GM18870 (cell line): ENCODE measurements around the gene NLGN2.

Source experiments
- ATAC-seq: cut with Tn5 transposase; IDR thresholded peaks from one replicate; pipeline ENCODE4 v1.9.1; 2021; ENCODE audit warnings: moderate library complexity; ENCODE audit not compliant: unreplicated experiment

The NLGN2 gene

DNA sequence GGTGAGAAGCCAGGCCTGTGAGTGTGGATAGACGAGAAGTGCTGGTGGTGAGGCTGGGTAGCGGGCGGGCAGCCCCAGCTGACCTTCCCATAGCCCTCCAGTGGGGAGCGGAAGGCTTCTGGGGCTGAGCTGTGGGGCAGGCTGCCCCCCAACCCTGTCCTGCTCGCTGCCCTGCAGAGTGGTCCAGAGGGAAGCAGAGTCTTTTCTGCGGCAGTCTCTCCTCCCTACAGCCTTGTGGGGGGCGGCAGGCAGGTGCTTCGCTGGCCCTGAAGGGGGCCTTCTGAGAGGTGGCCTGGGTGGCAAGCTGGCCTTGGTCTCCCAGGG is 3.7 kb downstream of the NLGN2 start:
- no peak for ATAC-seq

DNA sequence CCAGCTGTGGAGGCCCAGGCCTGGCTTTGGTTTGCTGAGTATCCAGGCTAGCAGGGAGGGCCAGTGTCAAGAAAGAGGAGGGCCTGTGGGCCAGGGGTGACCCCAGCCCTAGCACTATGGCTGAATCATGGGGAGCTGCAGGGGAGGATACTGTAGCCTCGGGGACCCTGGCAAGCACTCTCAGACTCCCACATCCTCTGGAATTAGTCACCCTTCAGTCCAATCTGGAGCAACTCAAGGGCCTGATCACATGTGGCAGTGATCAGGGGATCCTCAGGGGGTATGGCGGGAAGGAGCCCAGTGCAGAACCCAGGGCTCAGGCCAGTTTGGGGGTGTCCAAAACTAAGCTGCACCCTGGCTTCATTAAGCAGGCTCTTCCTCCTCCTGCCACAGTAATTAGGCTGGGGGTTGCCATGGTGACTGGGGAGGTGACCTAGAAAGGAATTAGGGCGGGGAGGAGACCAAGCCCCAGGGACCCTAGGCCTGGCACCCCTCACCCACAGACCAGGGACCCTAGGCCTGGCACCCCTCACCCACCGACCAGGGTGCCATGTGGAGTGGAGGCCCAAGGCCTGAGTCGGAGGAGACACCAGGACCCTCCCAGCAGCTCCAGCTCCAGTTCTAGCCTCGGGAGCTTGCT is 5.8 kb downstream of the NLGN2 start:
- no peak for ATAC-seq

DNA sequence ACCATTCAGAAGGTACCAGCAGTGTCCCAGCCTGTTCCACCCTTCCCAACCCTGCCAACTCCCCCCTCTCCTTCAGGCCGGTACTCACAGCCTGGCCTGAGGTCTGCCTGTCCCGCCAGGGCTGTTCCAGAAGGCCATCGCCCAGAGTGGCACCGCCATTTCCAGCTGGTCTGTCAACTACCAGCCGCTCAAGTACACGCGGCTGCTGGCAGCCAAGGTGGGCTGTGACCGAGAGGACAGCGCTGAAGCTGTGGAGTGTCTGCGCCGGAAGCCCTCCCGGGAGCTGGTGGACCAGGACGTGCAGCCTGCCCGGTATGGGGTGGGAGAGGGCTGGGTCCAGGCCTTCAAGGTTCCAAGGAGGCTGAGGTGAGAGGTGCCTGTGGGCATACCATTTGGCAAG is 7.2 kb downstream of the NLGN2 start:
- no peak for ATAC-seq

DNA sequence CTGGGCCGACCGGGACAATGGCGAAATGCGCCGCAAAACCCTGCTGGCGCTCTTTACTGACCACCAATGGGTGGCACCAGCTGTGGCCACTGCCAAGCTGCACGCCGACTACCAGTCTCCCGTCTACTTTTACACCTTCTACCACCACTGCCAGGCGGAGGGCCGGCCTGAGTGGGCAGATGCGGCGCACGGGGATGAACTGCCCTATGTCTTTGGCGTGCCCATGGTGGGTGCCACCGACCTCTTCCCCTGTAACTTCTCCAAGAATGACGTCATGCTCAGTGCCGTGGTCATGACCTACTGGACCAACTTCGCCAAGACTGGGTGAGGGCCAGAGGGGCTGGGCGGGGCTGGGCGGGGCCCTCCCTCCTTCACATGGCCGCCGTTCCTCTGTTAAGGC is 8.1 kb downstream of the NLGN2 start:
- ATAC-seq = no peak

DNA sequence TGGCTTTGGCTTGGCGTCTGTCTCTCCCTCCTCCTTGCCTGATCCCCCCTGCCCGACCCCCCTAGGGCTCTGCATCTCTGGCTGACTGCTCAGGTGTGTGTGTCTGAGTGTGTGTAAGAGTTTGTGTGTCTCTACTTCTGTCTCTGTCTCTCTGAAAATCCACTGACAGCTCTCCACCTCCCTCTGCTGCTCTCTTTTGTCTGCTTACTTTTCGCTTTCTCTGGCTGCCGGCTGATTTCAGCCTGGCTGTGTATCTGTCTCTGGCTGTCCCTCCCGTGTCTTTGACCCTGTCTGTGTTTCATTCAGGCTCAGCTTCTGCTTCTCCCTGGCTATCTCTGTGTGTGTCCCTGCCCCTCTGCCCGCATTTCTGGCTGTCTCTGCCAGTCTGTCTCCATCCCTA is 8.7 kb downstream of the NLGN2 start:
- no peak for ATAC-seq

DNA sequence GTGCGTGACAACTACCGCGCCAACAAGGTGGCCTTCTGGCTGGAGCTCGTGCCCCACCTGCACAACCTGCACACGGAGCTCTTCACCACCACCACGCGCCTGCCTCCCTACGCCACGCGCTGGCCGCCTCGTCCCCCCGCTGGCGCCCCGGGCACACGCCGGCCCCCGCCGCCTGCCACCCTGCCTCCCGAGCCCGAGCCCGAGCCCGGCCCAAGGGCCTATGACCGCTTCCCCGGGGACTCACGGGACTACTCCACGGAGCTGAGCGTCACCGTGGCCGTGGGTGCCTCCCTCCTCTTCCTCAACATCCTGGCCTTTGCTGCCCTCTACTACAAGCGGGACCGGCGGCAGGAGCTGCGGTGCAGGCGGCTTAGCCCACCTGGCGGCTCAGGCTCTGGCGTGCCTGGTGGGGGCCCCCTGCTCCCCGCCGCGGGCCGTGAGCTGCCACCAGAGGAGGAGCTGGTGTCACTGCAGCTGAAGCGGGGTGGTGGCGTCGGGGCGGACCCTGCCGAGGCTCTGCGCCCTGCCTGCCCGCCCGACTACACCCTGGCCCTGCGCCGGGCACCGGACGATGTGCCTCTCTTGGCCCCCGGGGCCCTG is 9.5 kb downstream of the NLGN2 start:
- ATAC-seq = no peak

DNA sequence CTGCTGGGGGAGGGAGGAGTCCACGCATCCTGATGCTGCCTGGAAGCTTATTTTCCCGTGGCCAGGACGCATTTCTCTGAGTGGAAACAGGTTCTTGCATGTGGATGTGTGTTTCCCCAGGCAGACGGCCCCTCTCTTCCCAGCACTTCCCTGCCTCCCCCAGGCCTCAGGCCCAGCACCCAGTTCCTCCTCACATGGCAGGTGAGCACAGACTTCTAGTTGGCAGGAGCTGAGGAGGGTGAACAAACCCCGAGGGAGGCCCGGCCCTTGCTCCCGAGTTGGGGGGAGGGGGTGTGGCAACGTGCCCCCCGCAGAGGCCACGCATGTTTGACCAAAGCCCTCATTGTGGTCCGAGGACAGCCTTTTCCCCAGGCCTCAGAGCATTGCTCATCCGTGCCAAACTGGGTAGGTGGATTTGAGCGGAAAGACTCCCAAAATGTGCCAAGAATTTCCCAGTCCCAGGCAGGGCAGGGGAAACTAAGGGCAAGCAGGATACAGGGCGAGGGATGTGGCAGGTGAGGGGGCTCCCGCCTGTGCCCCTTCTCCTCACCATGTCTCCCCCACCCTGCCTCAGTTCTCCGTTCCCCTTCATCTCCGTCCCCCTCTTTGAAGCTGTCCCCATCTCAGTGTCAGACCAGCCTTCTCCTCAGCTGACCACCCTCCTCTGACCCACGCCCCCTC is 11.0 kb downstream of the NLGN2 start:
- no peak for ATAC-seq

DNA sequence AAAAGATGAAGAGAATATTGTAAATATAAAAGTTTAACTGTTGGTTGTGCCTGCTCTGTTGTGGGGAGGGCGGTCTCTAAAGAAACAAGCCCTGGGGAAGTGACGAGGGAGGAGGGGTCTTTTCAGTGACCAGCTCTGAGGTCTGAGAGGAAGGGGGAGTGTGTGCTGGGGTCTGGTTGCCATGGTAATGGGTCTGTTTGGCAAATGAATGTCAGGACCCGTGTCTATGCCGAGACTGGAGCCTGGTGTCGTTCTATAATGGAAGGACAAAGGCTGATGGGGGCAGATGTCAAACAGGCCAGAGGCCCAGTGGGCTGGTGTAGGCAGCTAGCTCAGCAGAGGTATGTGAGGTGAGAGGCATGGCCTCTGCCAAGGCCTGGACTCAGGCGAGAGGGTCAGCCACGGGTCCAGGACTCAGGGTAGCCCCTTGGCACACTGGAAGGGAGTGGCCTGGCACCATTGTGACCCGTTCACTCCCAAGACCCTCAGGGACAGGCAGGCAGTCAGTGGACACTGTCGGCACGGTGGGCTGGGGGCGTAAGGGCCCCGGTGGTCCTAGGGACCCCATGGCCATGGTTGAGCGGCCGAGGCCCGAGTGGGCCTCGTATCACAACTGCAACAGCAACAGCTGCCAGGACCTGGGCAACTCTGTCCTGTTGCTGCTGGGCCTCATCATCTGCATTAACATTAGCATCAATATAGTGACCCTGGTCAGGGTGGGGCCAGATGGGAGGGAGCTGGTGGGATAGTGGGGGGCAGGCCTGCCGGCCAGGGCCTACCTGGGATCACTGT is 12.4 kb downstream of the NLGN2 start, which contains the start of gene SPEM1:
Gene SPEM1, plus strand, starts transcription at position 506 of the 792 bp plus-strand sequence. Its CDS starts 61 bp downstream, at position 567.
- no peak for ATAC-seq

DNA sequence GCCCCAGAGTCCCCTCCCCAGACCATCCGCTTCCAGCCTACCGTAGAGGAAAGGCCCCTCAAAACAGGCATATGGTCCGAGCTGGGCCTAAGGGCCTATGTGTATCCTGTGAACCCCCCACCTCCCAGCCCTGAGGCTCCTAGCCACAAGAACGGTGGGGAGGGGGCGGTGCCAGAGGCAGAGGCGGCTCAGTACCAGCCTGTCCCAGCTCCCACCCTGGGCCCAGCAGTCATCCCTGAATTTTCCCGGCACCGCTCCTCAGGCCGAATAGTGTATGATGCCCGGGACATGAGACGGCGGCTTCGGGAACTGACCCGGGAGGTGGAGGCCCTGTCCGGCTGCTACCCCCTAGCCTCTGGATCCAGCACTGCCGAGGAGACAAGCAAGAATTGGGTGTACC is 13.5 kb downstream of the NLGN2 start:
- no peak for ATAC-seq

DNA sequence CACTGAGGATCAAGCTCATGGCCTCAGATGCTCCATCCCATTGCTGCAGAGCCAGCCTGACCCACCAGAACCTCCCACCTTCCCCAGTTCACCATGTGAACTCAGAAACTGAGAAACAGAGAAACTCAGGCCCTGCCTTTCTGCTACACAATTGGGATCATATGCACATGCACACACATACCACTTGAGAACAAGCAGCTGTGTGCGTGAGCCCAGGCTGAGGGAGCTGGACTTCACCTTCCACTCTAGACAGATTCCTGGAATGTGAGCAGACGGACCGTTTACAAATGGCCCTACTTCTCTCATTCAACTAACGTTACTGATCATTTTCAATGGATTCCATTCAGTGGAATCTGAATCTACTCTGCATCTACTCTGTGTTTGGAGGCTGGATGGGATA is 16.0 kb downstream of the NLGN2 start:
- ATAC-seq = no peak

DNA sequence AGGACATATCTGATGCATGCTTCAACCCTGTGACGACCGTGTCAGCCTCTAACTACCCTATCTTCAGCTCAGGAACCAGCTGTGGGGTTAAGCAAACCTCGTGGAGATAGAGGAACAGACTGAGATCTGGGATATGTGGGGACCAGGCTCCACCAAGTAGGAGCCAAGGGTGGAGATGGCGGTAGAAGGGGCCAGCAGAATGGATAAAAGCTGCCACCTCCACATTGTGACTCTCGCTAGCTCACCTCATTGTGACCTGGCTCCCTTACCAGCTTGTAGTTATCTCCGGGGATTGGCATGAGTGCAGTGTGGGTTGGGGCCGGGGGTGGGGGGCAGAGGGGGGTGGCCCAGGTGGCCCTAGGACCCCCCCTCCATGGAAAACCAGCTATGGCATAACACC is 17.7 kb downstream of the NLGN2 start, which contains the start of gene SPEM2:
Gene SPEM2, plus strand, starts transcription at position 301 of the 400 bp plus-strand sequence. Its CDS starts 73 bp downstream, at position 374.
- no peak for ATAC-seq

DNA sequence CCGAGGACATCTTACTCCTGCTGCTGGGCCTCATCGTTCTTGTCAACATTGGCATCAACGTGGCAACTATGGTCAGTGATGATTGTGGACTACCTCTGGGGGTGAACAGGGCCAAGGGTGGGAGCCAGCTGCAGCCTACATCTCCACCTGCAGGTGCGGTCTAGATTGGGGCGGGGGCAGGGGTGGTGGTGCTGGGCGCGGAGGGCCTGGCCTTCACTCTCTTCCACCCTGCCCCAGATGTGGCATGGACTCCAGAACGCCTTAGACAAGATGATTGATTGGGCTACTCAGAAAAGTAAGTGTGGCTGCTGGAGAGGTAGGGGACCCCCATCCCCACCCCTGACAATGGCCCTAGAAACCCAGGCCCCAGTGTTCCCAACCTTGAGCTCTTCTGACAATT is 18.1 kb downstream of the NLGN2 start:
- ATAC-seq = no peak

DNA sequence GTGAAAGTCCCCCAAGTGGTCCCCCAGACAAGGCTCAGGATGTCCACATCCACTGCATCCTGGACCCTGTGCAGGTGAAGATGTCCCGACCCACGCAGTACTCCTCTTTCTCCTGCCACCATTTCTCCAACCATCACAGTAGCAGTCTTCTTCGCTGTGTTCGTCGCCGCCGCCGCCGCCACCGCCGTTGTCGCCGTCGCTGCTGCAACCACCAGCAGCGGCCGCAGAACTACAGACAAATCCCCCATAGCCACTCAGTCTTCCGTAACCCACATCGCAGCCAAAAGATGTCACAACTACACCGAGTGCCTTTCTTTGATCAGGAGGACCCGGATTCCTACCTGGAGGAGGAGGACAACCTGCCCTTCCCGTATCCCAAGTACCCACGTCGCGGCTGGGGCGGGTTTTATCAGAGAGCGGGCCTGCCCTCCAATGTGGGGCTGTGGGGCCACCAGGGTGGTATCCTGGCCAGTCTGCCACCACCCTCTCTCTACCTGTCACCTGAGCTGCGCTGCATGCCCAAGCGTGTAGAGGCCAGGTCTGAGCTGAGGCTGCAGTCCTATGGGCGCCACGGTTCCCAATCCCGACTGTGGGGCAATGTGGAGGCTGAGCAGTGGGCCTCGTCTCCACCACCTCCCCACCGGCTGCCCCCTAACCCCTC is 18.7 kb downstream of the NLGN2 start:
- ATAC-seq = no peak

DNA sequence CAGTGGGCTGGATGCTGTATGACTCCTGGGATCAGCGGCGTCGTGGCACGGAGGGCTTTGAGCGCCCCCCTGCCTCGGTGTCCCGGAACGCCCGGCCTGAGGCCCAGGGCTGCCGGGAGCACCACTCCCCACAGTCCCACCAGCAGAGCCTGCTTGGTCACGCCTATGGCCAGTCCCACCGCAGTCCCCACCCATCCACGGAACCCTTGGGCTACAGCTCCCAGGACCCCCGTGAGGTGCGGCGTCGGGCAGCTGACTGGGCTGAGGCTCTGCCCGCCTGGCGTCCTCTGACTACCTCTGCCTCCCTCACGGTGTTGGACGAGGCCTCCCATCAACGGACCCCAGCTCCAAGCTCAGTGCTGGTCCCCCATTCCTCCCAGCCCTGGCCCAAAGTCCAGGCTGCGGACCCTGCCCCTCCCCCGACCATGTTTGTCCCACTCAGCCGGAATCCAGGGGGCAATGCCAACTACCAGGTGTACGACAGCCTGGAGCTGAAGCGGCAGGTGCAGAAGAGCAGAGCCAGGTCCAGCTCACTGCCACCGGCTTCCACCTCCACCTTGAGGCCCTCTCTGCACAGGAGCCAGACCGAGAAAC is 19.3 kb downstream of the NLGN2 start:
- no peak for ATAC-seq

DNA sequence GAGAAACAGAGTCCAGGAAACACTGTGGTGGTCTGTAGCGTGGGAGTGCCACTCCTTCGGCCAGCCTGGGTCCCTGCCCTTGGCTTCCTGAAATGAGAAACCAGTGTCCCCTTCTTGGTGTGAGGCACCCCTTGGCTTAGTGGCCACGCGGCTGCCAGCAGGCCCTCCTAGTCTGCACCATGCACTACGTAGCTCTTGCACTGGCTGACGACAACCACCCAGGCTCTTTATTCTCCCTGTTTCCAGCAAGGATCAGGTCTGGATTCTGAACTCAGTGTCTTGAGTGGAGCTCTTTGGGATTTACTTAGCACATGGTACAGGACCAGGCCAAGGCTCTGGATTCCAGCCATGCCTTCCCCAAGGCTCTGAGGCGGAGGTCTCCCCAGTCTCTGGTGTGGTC is 19.9 kb downstream of the NLGN2 start:
- no peak for ATAC-seq

DNA sequence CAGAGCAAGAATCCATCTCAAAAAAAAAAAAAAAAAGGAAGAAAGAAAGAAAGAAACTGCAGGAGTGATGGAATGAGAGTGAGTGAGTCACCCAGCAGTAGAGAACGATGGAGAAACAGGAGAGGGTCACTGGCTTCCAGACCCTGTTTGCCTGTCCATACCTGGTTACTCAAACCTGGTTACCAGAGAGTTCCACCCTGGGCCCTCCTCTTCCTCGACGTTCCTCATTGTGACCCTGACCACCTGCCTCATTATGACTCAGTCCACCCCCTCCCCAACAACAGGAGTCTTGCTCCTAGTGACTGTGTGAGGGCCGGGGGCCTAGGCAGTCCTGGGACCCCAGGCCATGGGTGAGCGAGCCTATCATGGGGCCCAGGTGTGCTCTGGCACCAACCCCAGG is 20.9 kb downstream of the NLGN2 start, which contains the start of gene SPEM3:
Gene SPEM3, plus strand, starts transcription at position 301 of the 400 bp plus-strand sequence. Its CDS starts 46 bp downstream, at position 347.
- ATAC-seq = no peak

DNA sequence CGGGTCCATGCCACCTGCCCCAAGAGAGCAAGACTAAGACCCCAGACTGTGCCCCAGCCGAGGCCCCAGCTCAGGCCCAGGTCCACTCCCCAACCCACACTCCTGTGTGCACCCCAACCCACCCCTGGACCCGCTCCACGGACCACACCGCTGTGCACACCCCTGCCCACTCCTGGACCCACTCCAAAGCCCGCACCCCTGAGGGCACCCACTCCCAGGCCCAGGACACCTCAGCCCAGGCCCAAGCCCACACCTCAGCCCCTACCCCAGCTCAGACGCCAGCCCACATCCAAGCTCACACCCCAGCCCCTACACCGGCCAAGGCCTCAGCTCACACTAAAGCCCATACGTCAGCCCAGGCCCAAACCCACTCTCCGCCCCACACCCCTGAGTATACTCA is 22.1 kb downstream of the NLGN2 start:
- no peak for ATAC-seq

DNA sequence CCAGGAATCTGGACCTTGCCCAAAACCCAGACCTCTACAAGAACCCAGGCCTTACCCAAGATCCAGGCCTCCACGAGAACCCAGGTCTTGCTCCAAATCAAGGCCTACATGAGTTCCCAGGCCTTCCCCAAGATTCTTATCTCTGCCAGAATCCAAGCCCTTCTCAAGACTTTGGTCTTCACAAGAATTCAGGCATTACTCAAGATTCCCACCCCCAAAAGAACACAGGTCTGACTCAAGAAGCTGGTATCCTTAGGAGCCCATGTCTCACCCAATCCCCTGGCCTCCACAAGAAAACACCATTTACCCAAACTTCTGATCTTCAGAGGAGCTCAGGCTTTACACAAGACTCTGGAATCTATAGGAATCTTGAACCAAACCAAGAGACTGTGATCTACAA is 23.6 kb downstream of the NLGN2 start:
- no peak for ATAC-seq

DNA sequence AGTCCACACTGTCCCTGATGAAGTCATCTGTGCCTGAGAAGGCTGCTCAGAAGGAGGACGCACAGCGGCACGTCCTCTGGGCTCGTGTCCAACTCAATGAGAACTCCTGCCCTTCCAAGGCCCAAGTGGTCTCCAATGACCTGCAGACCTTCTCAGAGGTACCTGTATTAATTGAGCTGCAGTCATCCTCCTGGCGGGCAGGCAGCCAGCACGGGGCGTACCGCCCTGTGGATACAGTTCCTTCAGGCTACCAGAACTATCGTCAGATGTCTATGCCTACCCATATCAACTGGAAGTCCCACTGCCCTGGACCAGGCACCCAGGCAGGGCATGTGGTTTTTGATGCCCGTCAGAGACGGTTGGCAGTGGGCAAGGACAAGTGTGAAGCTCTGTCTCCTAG is 24.7 kb downstream of the NLGN2 start:
- ATAC-seq = no peak

DNA sequence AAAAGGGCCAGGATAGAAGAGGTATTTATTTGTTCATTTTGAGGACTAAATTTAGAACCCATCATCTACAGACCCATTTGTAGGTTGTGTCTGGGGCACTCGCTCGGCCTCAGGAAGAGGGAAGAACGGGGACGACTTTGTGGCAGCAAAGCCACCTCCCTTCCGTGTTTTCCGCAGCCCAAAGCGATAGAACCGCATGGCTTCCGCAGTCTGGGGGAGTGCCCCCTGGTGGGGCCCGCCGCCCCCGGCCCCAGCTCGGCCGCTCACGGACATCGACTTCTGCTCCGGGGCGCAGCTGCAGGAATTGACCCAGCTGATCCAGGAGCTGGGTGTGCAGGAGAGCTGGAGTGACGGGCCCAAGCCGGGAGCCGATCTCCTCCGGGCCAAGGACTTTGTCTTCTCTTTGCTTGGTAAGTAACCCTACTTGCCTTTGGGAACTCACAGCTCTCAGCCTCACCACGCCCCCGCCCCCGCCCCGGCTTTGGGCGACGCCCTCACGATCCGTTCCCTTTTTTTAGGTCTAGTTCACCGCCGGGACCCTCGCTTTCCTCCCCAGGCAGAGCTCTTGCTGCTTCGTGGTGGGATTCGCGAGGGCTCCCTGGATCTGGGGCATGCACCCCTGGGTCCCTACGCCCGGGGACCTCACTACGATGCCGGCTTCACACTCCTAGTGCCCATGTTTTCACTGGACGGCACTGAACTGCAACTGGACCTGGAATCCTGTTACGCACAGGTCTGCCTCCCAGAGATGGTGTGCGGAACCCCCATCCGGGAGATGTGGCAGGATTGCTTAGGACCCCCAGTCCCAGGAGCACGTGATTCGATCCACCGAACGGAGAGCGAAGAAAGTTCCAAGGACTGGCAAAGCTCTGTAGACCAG is 28.3 kb downstream of the NLGN2 start:
- ATAC-seq = peak; percentile 11
